ENCODE results near the gene URAD. TPM values are rescaled to one million over a fixed set of nuclear protein-coding genes. Genes with fewer than 3 reads are reported as not detected.

The URAD gene
- total RNA-seq, 4 donors from 2014 or later, result not detected

- H3K27me3 ChIP-seq, result peaks cover 0 to 98% (median 75%) of the 10 kb centered on the region in 4 donors
- no peak for DNase-seq (ENCODE audit: extremely low spot score)
- H3K27ac ChIP-seq (replicated peaks in 1 of 4), result no peak overlapping the region
- H3K4me1 ChIP-seq, result peaks cover 18 to 25% (median 19%) of the 10 kb centered on the region in 4 donors
- no peak for TF ChIP-seq EP300 (IDR thresholded peaks at IDR 0.05)
- no peak for TF ChIP-seq POLR2A (IDR thresholded peaks at IDR 0.05; ENCODE audit: low read depth)
- peak in 1 of 3 experiments; percentile 31 for TF ChIP-seq CTCF (IDR thresholded peaks at IDR 0.05)
- no peak for TF ChIP-seq POLR2AphosphoS5 (IDR thresholded peaks at IDR 0.05)
- H3K4me3 ChIP-seq, result peak overlapping the region; percentile 36 to 53 (median 42)
- no peaks in the 10 kb centered on the region for H3K36me3 ChIP-seq
- 1% methylated on average over 18 of the region's 73 CpGs for WGBS
- intact Hi-C loops (cut with DNase I), result no loop called here
- H3K9me3 ChIP-seq, result no peaks in the 10 kb centered on the region
Observed at GRCh38 chr13:27960362-27961226, 27.9 kb downstream of the URAD start.

- Histone ChIP-seq H3K4me1 (peaks cover 18 to 25% (median 19%) of the 10 kb centered on the region in 4 donors), H3K4me3 (peak overlapping the region; percentile 36 to 53 (median 42)), H3K9me3 (no peaks in the 10 kb centered on the region), H3K36me3 (no peaks in the 10 kb centered on the region), H3K27ac (replicated peaks in 1 of 4) (no peak overlapping the region), H3K27me3 (peaks cover 0 to 98% (median 75%) of the 10 kb centered on the region in 4 donors)
- no peak for DNase-seq (ENCODE audit: extremely low spot score)
- intact Hi-C loops (cut with DNase I), result loop anchor here (10.0 kb wide), 1 partner anchor 125 kb away; no protein-coding TSS in a partner anchor
- WGBS, result 9% methylated on average over 14 of the region's 14 CpGs
- TF ChIP-seq POLR2A (IDR thresholded peaks at IDR 0.05; ENCODE audit: low read depth) (no peak), CTCF (IDR thresholded peaks at IDR 0.05) (no peak), POLR2AphosphoS5 (IDR thresholded peaks at IDR 0.05) (no peak), EP300 (IDR thresholded peaks at IDR 0.05) (no peak)
Observed at GRCh38 chr13:27959976-27960361, 28.5 kb downstream of the URAD start.

GRCh38 chr13:27956576-27957300, 31.8 kb downstream of the URAD start:
- TF ChIP-seq CTCF (IDR thresholded peaks at IDR 0.05), result no peak
- TF ChIP-seq POLR2AphosphoS5 (IDR thresholded peaks at IDR 0.05), result no peak
- TF ChIP-seq POLR2A (IDR thresholded peaks at IDR 0.05; ENCODE audit: low read depth), result no peak
- TF ChIP-seq EP300 (IDR thresholded peaks at IDR 0.05), result no peak
- Histone ChIP-seq H3K27ac (replicated peaks in 1 of 4) (no peak overlapping the region), H3K4me3 (no peak overlapping the region), H3K9me3 (no peaks in the 10 kb centered on the region), H3K36me3 (no peaks in the 10 kb centered on the region), H3K27me3 (peaks cover 0 to 98% (median 82%) of the 10 kb centered on the region in 4 donors), H3K4me1 (peaks cover 32 to 41% (median 36%) of the 10 kb centered on the region in 4 donors)
- DNase-seq (ENCODE audit: extremely low spot score), result no peak
- intact Hi-C loops (cut with DNase I), result loop anchor here (10.0 kb wide), 1 partner anchor 122 kb away; no protein-coding TSS in a partner anchor
- 18% methylated on average over 5 of the region's 5 CpGs for WGBS

- peak; percentile 55 for DNase-seq (ENCODE audit: extremely low spot score)
- no peak overlapping the region for H3K27ac ChIP-seq (replicated peaks in 1 of 4)
- 43% methylated on average over 11 of the region's 11 CpGs for WGBS
- intact Hi-C loops (cut with DNase I), result loop anchor here (10.0 kb wide), 1 partner anchor 120 kb away; no protein-coding TSS in a partner anchor
- no peaks in the 10 kb centered on the region for H3K9me3 ChIP-seq
- H3K4me1 ChIP-seq, result peaks cover 19 to 28% (median 24%) of the 10 kb centered on the region in 4 donors
- peaks cover 0 to 97% (median 68%) of the 10 kb centered on the region in 4 donors for H3K27me3 ChIP-seq
- H3K36me3 ChIP-seq, result no peaks in the 10 kb centered on the region
- no peak for TF ChIP-seq CTCF (IDR thresholded peaks at IDR 0.05)
- no peak for TF ChIP-seq EP300 (IDR thresholded peaks at IDR 0.05)
- TF ChIP-seq POLR2A (IDR thresholded peaks at IDR 0.05; ENCODE audit: low read depth), result no peak
- no peak for TF ChIP-seq POLR2AphosphoS5 (IDR thresholded peaks at IDR 0.05)
- peak overlapping the region in 1 of 4 donors; percentile 50 for H3K4me3 ChIP-seq
Observed at GRCh38 chr13:27955014-27955591, 33.4 kb downstream of the URAD start.
